Mucosa of descending colon (tissue), 3 donors: ENCODE data around the gene GLRX3. TPM values are rescaled to one million over a fixed set of nuclear protein-coding genes. Genes with fewer than 3 reads are reported as not detected.
"Not testable (repeated sequence)": the region's sequence is repeated elsewhere in the genome, so short reads cannot be mapped to it uniquely, and the experiment has no call there.

ENCODE experiments used
- ATAC-seq: fragments of 200-7000 bp; cut with Tn5 transposase; one replicate; pipeline ENCODE4 v1.9.1; 2020; ENCODE audit warnings: mild to moderate bottlenecking, moderate library complexity
- DNase-seq, 3 donors: peaks; one replicate each; pipeline ENCODE4 v3.0.0-alpha.2; 2020
- H3K36me3 ChIP-seq: fragments of 200-600 bp; one replicate; pipeline ENCODE4 v1.8.0; 2021; ENCODE audit warnings: low read depth, mild to moderate bottlenecking
- H3K4me1 ChIP-seq: fragments of 200-600 bp; one replicate; pipeline ENCODE4 v1.8.0; 2021; ENCODE audit warnings: low read depth, mild to moderate bottlenecking
- H3K4me3 ChIP-seq: fragments of 200-600 bp; one replicate; pipeline ENCODE4 v1.8.0; 2021; ENCODE audit warnings: mild to moderate bottlenecking
- H3K9me3 ChIP-seq: fragments of 200-600 bp; one replicate; pipeline ENCODE4 v1.8.0; 2021; ENCODE audit warnings: mild to moderate bottlenecking
- intact Hi-C, 2 donors: fragments of 100-400 bp; cut with DNase I in 1 of 2; cut with micrococcal nuclease in 1 of 2; formaldehyde crosslinking; loops; one replicate each; pipeline versions ENCODE4 v1.11.0 to v1.11.1; 2022; cut with DNase I, micrococcal nuclease
- total RNA-seq, 3 donors: library from RNA; stranded (reverse); fragmentation: NEBNext Ultra II Directional in 2 of 3; extraction: Animal tissue kit (Norgen Biotek cat#: 25700) in 2 of 3; gene quantifications; one replicate each; pipeline versions ENCODE4 v1.2.1 to v1.2.4, GENCODE V29; 2021 to 2023
- TF ChIP-seq, protein P1 (sequence below): fragments of 200-600 bp; IDR thresholded peaks from one replicate; pipeline ENCODE4 v1.8.0; 2022; ENCODE audit warnings: antibody characterized with exemption, mild to moderate bottlenecking
- donor health status: DM: no; HTN: no; CAD: no; lungs with moderate emphysema.
- donor health status: DM: no; HTN: no; CAD: no.
- donor health status: DM: no; HTN: yes; CAD: no.

GLRX3 gene
- total RNA-seq, 3 donors from 2014 or later, result 44.3 to 58.2 (median 57.2) TPM

DNA sequence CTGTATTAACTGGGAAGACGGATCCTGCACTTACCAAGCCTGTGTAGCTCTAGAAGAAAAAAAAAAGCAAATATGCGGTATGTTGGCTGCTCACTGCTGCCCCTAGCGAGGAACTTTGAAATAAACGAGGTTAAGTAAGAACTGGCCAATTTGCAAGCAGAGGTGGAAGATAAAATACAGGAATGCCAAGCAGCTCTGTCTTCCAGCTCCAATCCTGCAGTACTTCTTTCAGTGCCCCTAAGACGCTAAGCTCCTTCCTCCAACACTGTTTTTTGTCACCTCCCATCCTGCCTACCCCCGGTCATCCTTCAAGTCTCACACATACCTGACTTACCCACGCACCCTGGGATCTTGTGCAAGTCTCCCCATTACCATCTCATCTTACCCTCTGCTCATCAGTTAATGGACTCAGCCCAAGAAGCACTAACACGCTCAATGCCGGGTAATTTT is 26.4 kb upstream of the GLRX3 start:
- peak in 2 of 3 donors; percentile 45 to 95 for DNase-seq
- TF ChIP-seq, protein P1, sequence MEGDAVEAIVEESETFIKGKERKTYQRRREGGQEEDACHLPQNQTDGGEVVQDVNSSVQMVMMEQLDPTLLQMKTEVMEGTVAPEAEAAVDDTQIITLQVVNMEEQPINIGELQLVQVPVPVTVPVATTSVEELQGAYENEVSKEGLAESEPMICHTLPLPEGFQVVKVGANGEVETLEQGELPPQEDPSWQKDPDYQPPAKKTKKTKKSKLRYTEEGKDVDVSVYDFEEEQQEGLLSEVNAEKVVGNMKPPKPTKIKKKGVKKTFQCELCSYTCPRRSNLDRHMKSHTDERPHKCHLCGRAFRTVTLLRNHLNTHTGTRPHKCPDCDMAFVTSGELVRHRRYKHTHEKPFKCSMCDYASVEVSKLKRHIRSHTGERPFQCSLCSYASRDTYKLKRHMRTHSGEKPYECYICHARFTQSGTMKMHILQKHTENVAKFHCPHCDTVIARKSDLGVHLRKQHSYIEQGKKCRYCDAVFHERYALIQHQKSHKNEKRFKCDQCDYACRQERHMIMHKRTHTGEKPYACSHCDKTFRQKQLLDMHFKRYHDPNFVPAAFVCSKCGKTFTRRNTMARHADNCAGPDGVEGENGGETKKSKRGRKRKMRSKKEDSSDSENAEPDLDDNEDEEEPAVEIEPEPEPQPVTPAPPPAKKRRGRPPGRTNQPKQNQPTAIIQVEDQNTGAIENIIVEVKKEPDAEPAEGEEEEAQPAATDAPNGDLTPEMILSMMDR, result peak; percentile 76
- ATAC-seq, result peak; percentile 45
- intact Hi-C loops, result no loop called here
- Histone ChIP-seq H3K9me3 (no peaks in the 10 kb centered on the region), H3K36me3 (no peaks in the 10 kb centered on the region), H3K4me1 (peaks cover 8% of the 10 kb centered on the region), H3K4me3 (peak overlapping the region; percentile 72)

GRCh38 chr10:130110246-130111112 is 25.7 kb upstream of the GLRX3 start, which contains the start of gene C10orf143:
Gene C10orf143 (minus strand): TSS chr10:130110830. CDS start chr10:130110772, 58 bp downstream.
- intact Hi-C loops, result no loop called here
- peak within 1 kb of the TSS; percentile 72 for H3K4me3 ChIP-seq
- TF ChIP-seq, protein P1, result no peak
- ATAC-seq, result peak; percentile 93
- no peaks in the 10 kb centered on the region for H3K9me3 ChIP-seq
- H3K4me1 ChIP-seq, result peaks cover 8% of the 10 kb centered on the region
- peak; percentile 98 to 99 (median 99) for DNase-seq
- H3K36me3 ChIP-seq, result no peaks in the 10 kb centered on the region

DNA sequence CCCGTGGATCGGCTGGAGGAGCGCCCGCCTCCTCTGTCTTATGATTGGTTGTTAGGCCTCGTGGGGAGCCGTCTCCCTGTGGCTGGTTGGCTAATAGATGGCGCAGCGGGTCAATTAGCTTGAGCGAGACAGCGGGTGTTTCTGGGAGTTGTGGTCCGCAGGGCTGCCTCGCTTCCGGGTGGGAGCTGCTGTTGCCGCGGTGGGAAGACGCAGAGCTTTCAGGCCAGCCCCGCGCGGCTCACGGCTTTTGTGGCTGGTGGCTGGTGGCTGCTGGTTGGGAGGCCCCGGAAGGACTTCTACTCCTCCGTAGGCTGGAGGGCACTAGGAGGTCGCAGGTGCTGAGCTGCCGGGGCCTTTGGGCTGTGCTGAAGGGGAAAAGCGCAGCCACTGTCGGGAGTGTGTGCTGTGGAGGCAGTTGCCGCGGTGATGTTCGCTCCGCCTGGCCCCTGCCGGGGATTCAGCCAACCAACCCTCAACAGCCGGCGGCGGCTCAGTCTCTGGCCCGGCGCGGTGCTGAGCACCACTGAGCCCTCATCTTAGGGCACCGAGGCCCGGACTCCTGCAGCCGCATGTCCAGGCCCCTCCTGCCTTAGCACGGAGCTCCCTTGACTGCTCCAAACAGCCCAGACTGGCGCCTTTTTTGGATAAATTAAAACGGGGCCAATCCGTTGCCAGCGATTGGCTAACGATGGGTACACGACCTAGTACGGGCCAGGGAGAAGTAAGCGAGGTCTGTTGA is 24.9 kb upstream of the GLRX3 start:
- no peaks in the 10 kb centered on the region for H3K36me3 ChIP-seq
- ATAC-seq (peak; percentile 90), DNase-seq (peak; percentile 94 to 97 (median 97))
- TF ChIP-seq, protein P1, result no peak
- no peaks in the 10 kb centered on the region for H3K9me3 ChIP-seq
- intact Hi-C loops, result no loop called here
- H3K4me1 ChIP-seq, result peaks cover 8% of the 10 kb centered on the region
- H3K4me3 ChIP-seq, result peak overlapping the region; percentile 72

GRCh38 chr10:130111852-130112180 is 24.4 kb upstream of the GLRX3 start:
- no peaks in the 10 kb centered on the region for H3K9me3 ChIP-seq
- intact Hi-C loops, result no loop called here
- H3K4me1 ChIP-seq, result peaks cover 8% of the 10 kb centered on the region
- no peaks in the 10 kb centered on the region for H3K36me3 ChIP-seq
- TF ChIP-seq, protein P1, result no peak
- DNase-seq (peak in 1 of 3 donors; percentile 47), ATAC-seq (no peak)
- no peak overlapping the region for H3K4me3 ChIP-seq

GRCh38 chr10:130112821-130113220 is 23.4 kb upstream of the GLRX3 start:
- TF ChIP-seq, protein P1, result no peak
- Histone ChIP-seq H3K36me3 (no peaks in the 10 kb centered on the region), H3K4me3 (no peak overlapping the region), H3K4me1 (peaks cover 8% of the 10 kb centered on the region), H3K9me3 (peaks cover 9% of the 10 kb centered on the region)
- ATAC-seq, result no peak
- no peak for DNase-seq
- intact Hi-C loops, result no loop called here

GRCh38 chr10:130116942-130117341 is 19.2 kb upstream of the GLRX3 start:
- intact Hi-C loops, H3K36me3 ChIP-seq, ATAC-seq: not testable (repeated sequence)

GRCh38 chr10:130117535-130117934 is 18.7 kb upstream of the GLRX3 start:
- intact Hi-C loops, H3K36me3 ChIP-seq, DNase-seq, H3K9me3 ChIP-seq, H3K4me3 ChIP-seq, H3K4me1 ChIP-seq, ATAC-seq: not testable (repeated sequence)

More at GRCh38 chr10:130116942-130117341, 19.2 kb upstream of the GLRX3 start:
- H3K9me3 ChIP-seq, H3K4me1 ChIP-seq, DNase-seq, H3K4me3 ChIP-seq: not testable (repeated sequence)
